ENCODE measurements around the gene NUTM2E. TPM values are rescaled to one million over a fixed set of nuclear protein-coding genes. Genes with fewer than 3 reads are reported as not detected.

NUTM2E gene, protein sequence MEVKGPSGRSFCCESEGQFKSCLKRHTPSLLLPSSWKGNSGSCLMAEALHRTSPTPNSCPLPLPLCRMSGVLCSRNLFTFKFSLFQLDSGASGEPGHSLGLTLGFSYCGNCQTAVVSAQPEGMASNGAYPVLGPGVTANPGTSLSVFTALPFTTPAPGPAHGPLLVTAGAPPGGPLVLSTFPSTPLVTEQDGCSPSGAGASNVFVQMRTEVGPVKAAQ (N-terminal part only)
- not detected in 2 replicates for total RNA-seq

DNA sequence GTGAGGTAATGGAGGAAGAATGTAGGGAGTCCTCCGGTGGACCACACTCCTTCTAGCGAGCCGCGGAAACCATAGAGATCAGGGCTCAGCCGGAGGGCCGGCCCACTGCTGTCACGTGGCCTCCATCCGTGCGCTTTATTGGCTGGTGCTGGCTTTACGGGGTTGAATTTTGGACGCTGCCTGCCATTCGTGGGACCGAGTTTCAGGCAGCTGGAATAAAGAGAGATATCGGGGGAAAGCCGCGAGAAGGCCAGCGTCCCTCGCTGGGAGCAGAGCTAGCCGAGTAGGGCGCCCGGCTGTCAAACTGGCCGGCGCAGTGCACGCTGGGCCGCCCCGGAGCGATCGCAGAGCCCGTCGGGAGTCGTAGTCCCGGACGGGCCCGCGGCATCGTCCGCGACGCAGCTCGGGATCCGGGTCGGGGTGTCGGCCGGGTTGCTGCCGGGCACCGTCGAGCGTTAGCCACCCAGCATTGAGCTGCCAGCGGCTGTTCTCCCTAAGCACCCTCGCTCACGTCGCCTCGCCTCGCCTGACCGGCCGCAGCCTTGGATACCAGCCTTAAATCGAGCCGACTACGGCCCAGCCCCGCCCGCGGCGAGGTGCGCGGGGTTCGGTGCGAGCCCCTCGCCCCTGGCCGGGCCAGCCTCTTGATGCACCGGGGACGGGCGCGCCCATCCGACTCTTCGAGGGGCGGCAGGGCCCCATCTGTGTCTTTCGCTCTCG lies at the start of gene NUTM2E:
NUTM2E (plus strand) TSS at position 244 of the 720 bp plus-strand sequence. CDS start 15,002 bp downstream, outside the sequence.

Other genes starting within 250 kb of the NUTM2E start
- gene SFTPA1, start 215.8 kb upstream of the NUTM2E start, total RNA-seq: not detected in 2 replicates
- under 0.01 and 0.43 TPM in 2 replicates for gene NUTM2B, start 123.5 kb upstream of the NUTM2E start, total RNA-seq
- gene SFTPD, start 122.4 kb downstream of the NUTM2E start, total RNA-seq: 0.66 TPM in 1 of 2 replicates, not detected in the other

All from placental pericyte (primary cell).